Left ventricle myocardium inferior (tissue), 1 donor: ENCODE results near the gene RFWD3. TPM values are rescaled to one million over a fixed set of nuclear protein-coding genes. Genes with fewer than 3 reads are reported as not detected.

Experiments used
- DNase-seq: peaks from one replicate; pipeline ENCODE4 v3.0.0-alpha.2; 2020
- H3K27ac ChIP-seq: fragments of 200-600 bp; replicated peaks from 2 replicates; pipeline ENCODE4 v1.8.0; 2021
- H3K27me3 ChIP-seq: fragments of 200-600 bp; 2 replicates; pipeline ENCODE4 v1.8.0; 2021; ENCODE audit warnings: low read depth
- H3K36me3 ChIP-seq: fragments of 200-600 bp; 2 replicates; pipeline ENCODE4 v1.8.0; 2021
- H3K4me1 ChIP-seq: fragments of 200-600 bp; 2 replicates; pipeline ENCODE4 v1.8.0; 2021
- H3K4me3 ChIP-seq: fragments of 200-600 bp; 2 replicates; pipeline ENCODE4 v1.8.0; 2021; ENCODE audit warnings: mild to moderate bottlenecking, moderate library complexity
- H3K9me3 ChIP-seq: fragments of 200-600 bp; replicated peaks from 2 replicates; pipeline ENCODE4 v1.8.0; 2021
- CTCF ChIP-seq: fragments of 200-600 bp; IDR thresholded peaks from 2 replicates; pipeline ENCODE4 v1.8.0; 2021; ENCODE audit warnings: antibody characterized with exemption, mild to moderate bottlenecking, borderline replicate concordance
- intact Hi-C: fragments of 100-400 bp; cut with micrococcal nuclease; formaldehyde crosslinking; loops from one replicate; pipeline ENCODE4 v1.11.0; 2022
- total RNA-seq: library from RNA; stranded (reverse); fragmentation: NEBNext Ultra II Directional; extraction: Animal tissue kit (Norgen Biotek cat#: 25700); gene quantifications from one replicate; pipeline ENCODE4 v1.2.1, GENCODE V29; 2021
- donor health status: DM: no; HTN: yes; CAD: no; lungs with severe emphysema.

Gene RFWD3
- total RNA-seq, 1 donor from 2014 or later, result 5.9 TPM

GRCh38 chr16:74611721-74612120, 55.0 kb downstream of the RFWD3 start:
- H3K4me3 ChIP-seq, result no peak overlapping the region
- no peak overlapping the region for H3K27ac ChIP-seq
- DNase-seq, result no peak
- no peak for TF ChIP-seq CTCF
- H3K4me1 ChIP-seq, result peaks cover 8% of the 10 kb centered on the region
- H3K9me3 ChIP-seq, result no peaks in the 10 kb centered on the region
- H3K27me3 ChIP-seq, result no peaks in the 10 kb centered on the region
- intact Hi-C loops, result no loop called here
- no peaks in the 10 kb centered on the region for H3K36me3 ChIP-seq

GRCh38 chr16:74608944-74609343, 57.7 kb downstream of the RFWD3 start:
- no peak overlapping the region for H3K4me3 ChIP-seq
- intact Hi-C loops, result no loop called here
- no peak for DNase-seq
- no peaks in the 10 kb centered on the region for H3K36me3 ChIP-seq
- TF ChIP-seq CTCF, result no peak
- H3K9me3 ChIP-seq, result no peaks in the 10 kb centered on the region
- no peaks in the 10 kb centered on the region for H3K27me3 ChIP-seq
- H3K4me1 ChIP-seq, result peaks cover 36% of the 10 kb centered on the region
- H3K27ac ChIP-seq, result no peak overlapping the region

GRCh38 chr16:74608381-74608780, 58.3 kb downstream of the RFWD3 start:
- no peak for TF ChIP-seq CTCF
- intact Hi-C loops, result no loop called here
- Histone ChIP-seq H3K27me3 (no peaks in the 10 kb centered on the region), H3K9me3 (no peaks in the 10 kb centered on the region), H3K4me1 (peaks cover 42% of the 10 kb centered on the region), H3K36me3 (no peaks in the 10 kb centered on the region), H3K27ac (no peak overlapping the region), H3K4me3 (no peak overlapping the region)
- no peak for DNase-seq

GRCh38 chr16:74607962-74608356, 58.7 kb downstream of the RFWD3 start:
- Histone ChIP-seq H3K9me3 (no peaks in the 10 kb centered on the region), H3K4me3 (no peak overlapping the region), H3K27me3 (no peaks in the 10 kb centered on the region), H3K27ac (no peak overlapping the region), H3K36me3 (no peaks in the 10 kb centered on the region), H3K4me1 (peaks cover 46% of the 10 kb centered on the region)
- DNase-seq, result no peak
- intact Hi-C loops, result no loop called here
- TF ChIP-seq CTCF, result no peak

GRCh38 chr16:74607310-74607961, 59.2 kb downstream of the RFWD3 start:
- intact Hi-C loops, result no loop called here
- H3K27ac ChIP-seq, result peak overlapping the region; percentile 98
- no peak for TF ChIP-seq CTCF
- no peaks in the 10 kb centered on the region for H3K9me3 ChIP-seq
- no peaks in the 10 kb centered on the region for H3K36me3 ChIP-seq
- H3K27me3 ChIP-seq, result no peaks in the 10 kb centered on the region
- H3K4me1 ChIP-seq, result peaks cover 50% of the 10 kb centered on the region
- H3K4me3 ChIP-seq, result peak overlapping the region; percentile 96
- no peak for DNase-seq
